Measurements from ENCODE around the gene MCTP2. TPM values are rescaled to one million over a fixed set of nuclear protein-coding genes. Genes with fewer than 3 reads are reported as not detected.

The MCTP2 gene
- polyA plus RNA-seq, 1 experiment = 18.1 TPM

GRCh38 chr15:94312946-94313345 is 81.6 kb downstream of the MCTP2 start:
- TF ChIP-seq CTCF (IDR thresholded peaks at IDR 0.05; ENCODE audit: low read depth, low read length) = no peak
- DNase-seq (ENCODE audit: low read depth, low spot score) = no peak
- CTCF ChIA-PET = interaction anchor here (4.0 kb wide), 1 partner anchor 11 kb away, joined by 19 read pairs; no protein-coding TSS in a partner anchor
- Histone ChIP-seq H3K27ac (ENCODE audit: low read depth, low read length) (no peak overlapping the region), H3K27me3 (ENCODE audit: control insufficient read depth, insufficient read depth, low read length) (no peaks in the 10 kb centered on the region), H3K4me3 (ENCODE audit: low read depth, low read length) (no peak overlapping the region), H3K9me3 (ENCODE audit: control insufficient read depth, insufficient read depth, low read length) (no peaks in the 10 kb centered on the region)
- POLR2A ChIA-PET = no interaction called here

GRCh38 chr15:94314639-94315038 is 83.3 kb downstream of the MCTP2 start:
- CTCF ChIA-PET = interaction anchor here (4.0 kb wide), 1 partner anchor 9 kb away, joined by 19 read pairs; no protein-coding TSS in a partner anchor

GRCh38 chr15:94317211-94317610 is 85.8 kb downstream of the MCTP2 start:
- no peak overlapping the region for H3K27ac ChIP-seq (ENCODE audit: low read depth, low read length)
- DNase-seq (ENCODE audit: low read depth, low spot score) = no peak
- TF ChIP-seq CTCF (IDR thresholded peaks at IDR 0.05; ENCODE audit: low read depth, low read length) = no peak
- no peak overlapping the region for H3K4me3 ChIP-seq (ENCODE audit: low read depth, low read length)
- ChIA-PET POLR2A (no interaction called here), CTCF (interaction anchor here (1.3 kb wide), 1 partner anchor 153 kb away, joined by 4 read pairs; no protein-coding TSS in a partner anchor)
- H3K27me3 ChIP-seq (ENCODE audit: control insufficient read depth, insufficient read depth, low read length) = no peaks in the 10 kb centered on the region
- H3K9me3 ChIP-seq (ENCODE audit: control insufficient read depth, insufficient read depth, low read length) = no peaks in the 10 kb centered on the region

More at GRCh38 chr15:94314639-94315038, 83.3 kb downstream of the MCTP2 start:
- TF ChIP-seq CTCF (IDR thresholded peaks at IDR 0.05; ENCODE audit: low read depth, low read length) = no peak
- no peak overlapping the region for H3K27ac ChIP-seq (ENCODE audit: low read depth, low read length)
- no peak for DNase-seq (ENCODE audit: low read depth, low spot score)
- H3K4me3 ChIP-seq (ENCODE audit: low read depth, low read length) = no peak overlapping the region
- no peaks in the 10 kb centered on the region for H3K27me3 ChIP-seq (ENCODE audit: control insufficient read depth, insufficient read depth, low read length)
- no peaks in the 10 kb centered on the region for H3K9me3 ChIP-seq (ENCODE audit: control insufficient read depth, insufficient read depth, low read length)
- POLR2A ChIA-PET = no interaction called here

GRCh38 chr15:94322141-94322540 is 90.8 kb downstream of the MCTP2 start:
- no peak for DNase-seq (ENCODE audit: low read depth, low spot score)
- ChIA-PET POLR2A (no interaction called here), CTCF (interaction anchor here (1.0 to 10.3 kb wide), 8 partner anchors 10 to 160 kb away, joined by 3 to 366 read pairs (median 12); no protein-coding TSS in a partner anchor)
- no peak for TF ChIP-seq CTCF (IDR thresholded peaks at IDR 0.05; ENCODE audit: low read depth, low read length)
- H3K27me3 ChIP-seq (ENCODE audit: control insufficient read depth, insufficient read depth, low read length) = no peaks in the 10 kb centered on the region
- H3K4me3 ChIP-seq (ENCODE audit: low read depth, low read length) = no peak overlapping the region
- no peaks in the 10 kb centered on the region for H3K9me3 ChIP-seq (ENCODE audit: control insufficient read depth, insufficient read depth, low read length)
- H3K27ac ChIP-seq (ENCODE audit: low read depth, low read length) = no peak overlapping the region

GRCh38 chr15:94323076-94323475 is 91.7 kb downstream of the MCTP2 start:
- CTCF ChIA-PET = interaction anchor here (0.6 to 10.3 kb wide), 25 partner anchors 10 to 1293 kb away, joined by 3 to 366 read pairs (median 5); partner anchors contain the start of gene MCTP2
- TF ChIP-seq CTCF (IDR thresholded peaks at IDR 0.05; ENCODE audit: low read depth, low read length) = no peak
- POLR2A ChIA-PET = no interaction called here

More at GRCh38 chr15:94323076-94323475, 91.7 kb downstream of the MCTP2 start:
- Histone ChIP-seq H3K4me3 (ENCODE audit: low read depth, low read length) (no peak overlapping the region), H3K27ac (ENCODE audit: low read depth, low read length) (no peak overlapping the region), H3K27me3 (ENCODE audit: control insufficient read depth, insufficient read depth, low read length) (no peaks in the 10 kb centered on the region), H3K9me3 (ENCODE audit: control insufficient read depth, insufficient read depth, low read length) (no peaks in the 10 kb centered on the region)
- DNase-seq (ENCODE audit: low read depth, low spot score) = no peak
